Effector memory CD8-positive, alpha-beta T cell (primary cell): Measurements from ENCODE around the gene KLHL5.

ENCODE experiments used
- ATAC-seq: fragments of 150-1000 bp; cut with Tn5 transposase; replicated peaks from 2 replicates; pipeline ENCODE4 v1.10.0; 2021; ENCODE audit warnings: mild to moderate bottlenecking, moderate library complexity
- DNase-seq, 3 experiments: peaks; one replicate each; pipeline ENCODE4 v3.0.0; 2021
- H3K27ac Mint-ChIP-seq, 2 donors: one replicate each; pipeline ENCODE4 v1.8.0; 2022; ENCODE audit warnings: mild to moderate bottlenecking in 2 of 2, mixed read lengths in 2 of 2, moderate library complexity in 2 of 2
- H3K27me3 Mint-ChIP-seq, 2 donors: one replicate each; pipeline ENCODE4 v1.8.0; 2022; ENCODE audit warnings: mixed read lengths in 2 of 2
- H3K36me3 Mint-ChIP-seq: one replicate; pipeline ENCODE4 v1.8.0; 2022; ENCODE audit warnings: mild to moderate bottlenecking, moderate library complexity, mixed read lengths; ENCODE audit not compliant: insufficient read depth
- H3K4me1 Mint-ChIP-seq, 2 donors: one replicate each; pipeline ENCODE4 v1.8.0; 2022; ENCODE audit warnings: low read depth in 2 of 2, mixed read lengths in 2 of 2
- H3K4me3 Mint-ChIP-seq, 2 donors: one replicate each; pipeline ENCODE4 v1.8.0; 2022; ENCODE audit warnings: mild to moderate bottlenecking in 2 of 2, mixed read lengths in 2 of 2, moderate library complexity in 2 of 2
- H3K9me3 Mint-ChIP-seq, 2 donors: one replicate each; pipeline ENCODE4 v1.8.0; 2022; ENCODE audit warnings: mixed read lengths in 2 of 2

The KLHL5 gene

GRCh38 chr4:39047681-39048080 lies 14.4 kb upstream of the KLHL5 start:
- Mint-ChIP-seq H3K4me1 (peaks cover 30 to 32% of the 10 kb centered on the region in 2 donors), H3K9me3 (no peaks in the 10 kb centered on the region), H3K4me3 (peak overlapping the region in 1 of 2 donors; percentile 9), H3K36me3 (peaks cover 20% of the 10 kb centered on the region), H3K27me3 (no peaks in the 10 kb centered on the region), H3K27ac (peak overlapping the region; percentile 24 to 26)
- DNase-seq = no peak
- no peak for ATAC-seq

GRCh38 chr4:39048311-39048710 lies 13.7 kb upstream of the KLHL5 start:
- H3K9me3 Mint-ChIP-seq = no peaks in the 10 kb centered on the region
- H3K36me3 Mint-ChIP-seq = peaks cover 15% of the 10 kb centered on the region
- H3K27me3 Mint-ChIP-seq = no peaks in the 10 kb centered on the region

GRCh38 chr4:39050590-39050989 lies 11.4 kb upstream of the KLHL5 start:
- H3K27me3 Mint-ChIP-seq = no peaks in the 10 kb centered on the region
- no peaks in the 10 kb centered on the region for H3K9me3 Mint-ChIP-seq
- no peak for DNase-seq
- no peak overlapping the region for H3K4me3 Mint-ChIP-seq
- no peak overlapping the region for H3K27ac Mint-ChIP-seq
- H3K36me3 Mint-ChIP-seq = peaks cover 10% of the 10 kb centered on the region
- peaks cover 21 to 24% of the 10 kb centered on the region in 2 donors for H3K4me1 Mint-ChIP-seq
- ATAC-seq = no peak

More at GRCh38 chr4:39048311-39048710, 13.7 kb upstream of the KLHL5 start:
- Mint-ChIP-seq H3K27ac (peak overlapping the region; percentile 10 to 24), H3K4me3 (peak overlapping the region in 1 of 2 donors; percentile 9), H3K4me1 (peaks cover 30 to 32% of the 10 kb centered on the region in 2 donors)
- ATAC-seq (no peak), DNase-seq (no peak)

- Mint-ChIP-seq H3K4me3 (no peak overlapping the region), H3K27me3 (no peaks in the 10 kb centered on the region), H3K36me3 (peaks cover 6% of the 10 kb centered on the region), H3K9me3 (no peaks in the 10 kb centered on the region), H3K4me1 (peaks cover 15 to 17% of the 10 kb centered on the region in 2 donors), H3K27ac (no peak overlapping the region)
- ATAC-seq (no peak), DNase-seq (no peak)
Observed at GRCh38 chr4:39051492-39051891, 10.5 kb upstream of the KLHL5 start.

GRCh38 chr4:39053983-39054382 lies 8.0 kb upstream of the KLHL5 start:
- DNase-seq = no peak
- ATAC-seq = no peak
- Mint-ChIP-seq H3K9me3 (no peaks in the 10 kb centered on the region), H3K4me3 (no peak overlapping the region), H3K4me1 (peaks cover 0 to 8% of the 10 kb centered on the region in 2 donors), H3K27me3 (no peaks in the 10 kb centered on the region), H3K36me3 (peaks cover 3% of the 10 kb centered on the region), H3K27ac (no peak overlapping the region)

GRCh38 chr4:39054497-39054896 lies 7.5 kb upstream of the KLHL5 start:
- H3K4me1 Mint-ChIP-seq = peaks cover 0 to 8% of the 10 kb centered on the region in 2 donors
- H3K4me3 Mint-ChIP-seq = no peak overlapping the region
- DNase-seq = no peak
- peaks cover 3% of the 10 kb centered on the region for H3K36me3 Mint-ChIP-seq
- no peaks in the 10 kb centered on the region for H3K27me3 Mint-ChIP-seq
- no peak overlapping the region for H3K27ac Mint-ChIP-seq
- H3K9me3 Mint-ChIP-seq = no peaks in the 10 kb centered on the region
- no peak for ATAC-seq

GRCh38 chr4:39056023-39056422 lies 6.0 kb upstream of the KLHL5 start:
- Mint-ChIP-seq H3K27me3 (no peaks in the 10 kb centered on the region), H3K27ac (no peak overlapping the region), H3K4me3 (no peak overlapping the region), H3K4me1 (peaks cover 0 to 7% of the 10 kb centered on the region in 2 donors), H3K36me3 (peaks cover 2% of the 10 kb centered on the region), H3K9me3 (no peaks in the 10 kb centered on the region)
- DNase-seq (no peak), ATAC-seq (no peak)

- no peak overlapping the region for H3K27ac Mint-ChIP-seq
- no peaks in the 10 kb centered on the region for H3K36me3 Mint-ChIP-seq
- DNase-seq = no peak
- H3K4me3 Mint-ChIP-seq = no peak overlapping the region
- peaks cover 7 to 14% of the 10 kb centered on the region in 2 donors for H3K4me1 Mint-ChIP-seq
- no peaks in the 10 kb centered on the region for H3K27me3 Mint-ChIP-seq
- H3K9me3 Mint-ChIP-seq = no peaks in the 10 kb centered on the region
- ATAC-seq = no peak
Observed at GRCh38 chr4:39061457-39061856, 575 bp upstream of the KLHL5 start.

- DNase-seq = no peak
- Mint-ChIP-seq H3K27me3 (no peaks in the 10 kb centered on the region), H3K27ac (no peak overlapping the region), H3K4me3 (no peak overlapping the region), H3K4me1 (peaks cover 10 to 11% of the 10 kb centered on the region in 2 donors), H3K36me3 (no peaks in the 10 kb centered on the region), H3K9me3 (no peaks in the 10 kb centered on the region)
- ATAC-seq = no peak
Observed at GRCh38 chr4:39062770-39063097, 702 bp downstream of the KLHL5 start.

- H3K9me3 Mint-ChIP-seq = no peaks in the 10 kb centered on the region
Observed at GRCh38 chr4:39063430-39063829, 1.4 kb downstream of the KLHL5 start.

GRCh38 chr4:39066371-39066770 lies 4.3 kb downstream of the KLHL5 start:
- Mint-ChIP-seq H3K4me1 (peaks cover 8 to 11% of the 10 kb centered on the region in 2 donors), H3K4me3 (no peak overlapping the region), H3K36me3 (no peaks in the 10 kb centered on the region), H3K27ac (no peak overlapping the region), H3K27me3 (no peaks in the 10 kb centered on the region), H3K9me3 (no peaks in the 10 kb centered on the region)
- ATAC-seq (no peak), DNase-seq (no peak)

More at GRCh38 chr4:39063430-39063829, 1.4 kb downstream of the KLHL5 start:
- ATAC-seq (no peak), DNase-seq (no peak)
- H3K36me3 Mint-ChIP-seq = no peaks in the 10 kb centered on the region
- no peak overlapping the region for H3K4me3 Mint-ChIP-seq
- no peaks in the 10 kb centered on the region for H3K27me3 Mint-ChIP-seq
- peaks cover 10 to 11% of the 10 kb centered on the region in 2 donors for H3K4me1 Mint-ChIP-seq
- no peak overlapping the region for H3K27ac Mint-ChIP-seq

GRCh38 chr4:39067031-39067430 lies 5.0 kb downstream of the KLHL5 start:
- Mint-ChIP-seq H3K27me3 (no peaks in the 10 kb centered on the region), H3K27ac (no peak overlapping the region), H3K9me3 (no peaks in the 10 kb centered on the region), H3K4me3 (no peak overlapping the region), H3K4me1 (peaks cover 5 to 10% of the 10 kb centered on the region in 2 donors), H3K36me3 (no peaks in the 10 kb centered on the region)
- DNase-seq (no peak), ATAC-seq (no peak)

- DNase-seq = no peak
- no peak for ATAC-seq
- Mint-ChIP-seq H3K27me3 (no peaks in the 10 kb centered on the region), H3K4me3 (no peak overlapping the region), H3K36me3 (no peaks in the 10 kb centered on the region), H3K4me1 (peaks cover 3 to 6% of the 10 kb centered on the region in 2 donors), H3K9me3 (no peaks in the 10 kb centered on the region), H3K27ac (no peak overlapping the region)
Observed at GRCh38 chr4:39067451-39067850, 5.4 kb downstream of the KLHL5 start.

- no peaks in the 10 kb centered on the region for H3K27me3 Mint-ChIP-seq
- no peaks in the 10 kb centered on the region for H3K36me3 Mint-ChIP-seq
Observed at GRCh38 chr4:39068907-39069306, 6.9 kb downstream of the KLHL5 start.

GRCh38 chr4:39078829-39079228 lies 16.8 kb downstream of the KLHL5 start:
- DNase-seq (no peak), ATAC-seq (no peak)
- Mint-ChIP-seq H3K9me3 (no peaks in the 10 kb centered on the region), H3K4me1 (peaks cover 0 to 4% of the 10 kb centered on the region in 2 donors), H3K27me3 (no peaks in the 10 kb centered on the region), H3K4me3 (no peak overlapping the region), H3K36me3 (peaks cover 18% of the 10 kb centered on the region), H3K27ac (no peak overlapping the region)

More at GRCh38 chr4:39068907-39069306, 6.9 kb downstream of the KLHL5 start:
- no peak for ATAC-seq
- DNase-seq = no peak
- H3K9me3 Mint-ChIP-seq = no peaks in the 10 kb centered on the region
- no peak overlapping the region for H3K27ac Mint-ChIP-seq
- H3K4me1 Mint-ChIP-seq = peaks cover 0 to 4% of the 10 kb centered on the region in 2 donors
- H3K4me3 Mint-ChIP-seq = no peak overlapping the region
